NCI-H774 (cell line): ENCODE data around the gene KRTAP5-5.
"Not testable (repeated sequence)": the region's sequence is repeated elsewhere in the genome, so short reads cannot be mapped to it uniquely, and the experiment has no call there.

Experiments
- DNase-seq: peaks from one replicate; lab custom pipeline; 2025; lab: John Stamatoyannopoulos, UW

KRTAP5-5 gene

DNA sequence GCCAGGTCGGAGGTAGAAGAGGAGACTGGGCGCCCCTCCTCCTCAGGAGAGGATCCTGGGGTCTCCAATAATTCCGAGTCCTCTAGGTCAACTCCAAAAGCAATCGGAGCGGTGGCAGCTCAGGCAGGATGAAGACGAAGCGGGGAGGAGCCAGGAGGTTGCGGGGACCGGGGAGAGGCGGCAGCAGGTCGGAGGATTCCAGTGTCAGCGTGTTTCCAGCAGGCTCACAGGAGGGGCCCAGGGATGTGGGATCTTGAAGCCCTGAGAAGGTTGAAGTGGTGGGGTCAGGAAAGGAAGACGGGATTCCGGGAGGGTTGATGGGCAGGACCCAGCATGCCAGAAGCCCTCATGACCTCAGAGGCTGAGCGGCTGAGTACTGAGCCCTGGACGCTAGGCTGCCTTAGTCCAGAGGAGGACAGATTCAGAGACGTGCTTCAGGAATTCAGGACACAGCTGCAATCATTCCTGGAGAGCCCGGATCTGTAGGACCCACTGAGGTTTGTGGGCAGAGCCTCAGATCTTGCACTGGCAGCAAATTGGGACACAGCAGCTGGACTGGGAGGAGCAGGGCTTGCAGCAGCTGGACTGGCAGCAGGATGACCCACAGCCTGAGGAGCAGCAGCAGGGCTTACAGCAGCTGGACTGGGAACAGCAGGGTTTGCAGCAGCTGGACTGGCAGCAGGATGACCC, 22.3 kb upstream of the KRTAP5-5 start:
- DNase-seq, result not testable (repeated sequence)

DNA sequence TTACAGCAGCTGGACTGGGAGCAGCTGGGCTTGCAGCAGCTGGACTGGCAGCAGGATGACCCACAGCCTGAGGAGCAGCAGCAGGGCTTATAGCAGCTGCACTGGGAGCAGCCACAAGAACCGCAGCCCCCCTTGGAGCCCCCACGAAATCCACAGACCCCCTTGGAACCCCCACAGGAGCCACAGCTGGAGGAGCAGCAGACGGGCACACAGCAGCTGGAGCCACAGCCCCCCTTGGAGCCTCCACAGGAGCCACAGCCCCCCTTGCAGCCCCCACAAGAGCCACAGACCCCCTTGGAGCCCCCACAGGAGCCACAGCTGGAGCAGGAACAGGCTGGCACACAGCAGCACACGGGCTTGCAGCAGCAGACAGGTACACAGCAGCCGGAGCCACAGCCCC, 21.7 kb upstream of the KRTAP5-5 start:
- not testable (repeated sequence) for DNase-seq

DNA sequence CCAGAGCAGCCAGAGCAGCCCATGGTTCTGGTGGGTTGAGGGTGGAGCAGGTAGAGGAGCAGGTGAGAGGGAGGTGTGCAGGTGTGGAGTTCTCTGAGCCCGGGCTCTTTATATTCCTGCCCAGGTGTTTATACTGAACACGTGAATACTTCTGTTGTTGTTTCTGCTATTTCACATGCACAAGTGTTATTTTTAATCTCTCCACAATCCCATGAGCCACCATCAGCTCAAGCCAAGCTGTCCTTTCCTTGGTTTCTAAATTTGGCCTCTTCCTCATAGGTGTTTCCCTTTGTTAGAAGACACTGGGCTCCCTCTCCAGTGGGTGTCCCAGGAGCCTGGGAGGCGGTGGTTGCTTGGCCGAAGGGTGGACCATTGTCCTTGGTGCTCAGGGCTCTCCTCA, 21.2 kb upstream of the KRTAP5-5 start, which contains the start of gene KRTAP5-3:
Gene KRTAP5-3 (minus strand): TSS at position 101 of the 400 bp plus-strand sequence. CDS start 78 bp downstream, at position 23.
- no peak for DNase-seq

DNA sequence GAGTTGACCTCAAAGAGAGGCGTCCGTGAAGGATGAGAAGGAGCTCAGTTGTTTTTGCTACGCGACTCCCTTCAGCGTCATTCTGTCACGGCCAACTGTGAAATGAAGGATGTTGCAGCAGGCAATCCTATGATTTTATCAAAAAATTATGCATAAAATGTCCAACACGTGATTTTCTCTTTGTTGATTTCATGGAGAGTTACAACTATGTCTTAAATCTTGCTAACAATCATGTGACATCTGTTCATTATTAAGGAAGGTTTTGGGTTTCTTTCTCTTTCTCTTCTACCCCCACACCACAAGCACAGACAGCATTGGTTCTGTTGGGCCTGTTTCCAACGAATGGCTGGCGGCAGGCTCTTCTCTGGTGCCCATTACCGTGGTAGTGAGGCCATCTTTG, 11.3 kb upstream of the KRTAP5-5 start:
- DNase-seq, result no peak

DNA sequence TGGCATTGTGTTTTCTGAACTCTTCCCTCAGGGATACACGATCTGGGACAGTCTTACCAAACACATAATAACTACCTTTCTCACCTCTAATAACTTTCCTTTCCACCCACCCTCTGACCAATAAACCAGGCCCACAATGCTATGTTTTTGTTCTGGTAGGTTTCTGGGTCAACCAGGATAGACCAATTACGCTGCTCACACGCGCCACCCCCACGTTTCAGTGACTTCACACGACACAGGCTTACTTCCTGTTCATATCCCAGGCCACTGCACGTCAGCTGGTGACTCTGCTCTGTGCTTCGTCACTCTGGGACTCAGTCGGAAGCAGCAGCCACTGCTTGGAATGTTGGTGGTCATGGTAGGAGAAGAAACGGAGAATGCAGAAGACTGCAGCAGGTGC, 10.1 kb upstream of the KRTAP5-5 start:
- no peak for DNase-seq

DNA sequence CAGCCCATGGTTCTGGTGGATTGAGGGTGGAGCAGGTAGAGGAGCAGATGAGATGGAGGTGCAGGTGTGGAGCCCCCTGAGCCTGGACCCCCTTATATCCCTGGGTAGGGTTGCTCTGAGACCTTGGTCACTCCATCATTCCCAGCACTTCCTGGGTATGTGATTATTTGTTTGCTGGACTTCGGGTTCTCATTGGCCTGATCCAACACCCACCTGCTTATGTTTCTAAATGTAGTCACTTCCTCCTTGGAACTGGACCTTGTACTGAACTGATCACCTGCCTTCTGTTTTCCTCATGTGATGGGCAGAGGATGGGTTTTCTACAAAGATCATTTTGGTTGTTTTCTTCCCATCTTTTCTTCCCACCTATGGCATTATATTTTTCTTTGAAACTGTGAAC, 7.5 kb upstream of the KRTAP5-5 start, which contains the start of gene KRTAP5-4:
Gene KRTAP5-4 (minus strand): TSS at position 53 of the 400 bp plus-strand sequence. CDS start 45 bp downstream, at position 8.
- DNase-seq, result no peak

DNA sequence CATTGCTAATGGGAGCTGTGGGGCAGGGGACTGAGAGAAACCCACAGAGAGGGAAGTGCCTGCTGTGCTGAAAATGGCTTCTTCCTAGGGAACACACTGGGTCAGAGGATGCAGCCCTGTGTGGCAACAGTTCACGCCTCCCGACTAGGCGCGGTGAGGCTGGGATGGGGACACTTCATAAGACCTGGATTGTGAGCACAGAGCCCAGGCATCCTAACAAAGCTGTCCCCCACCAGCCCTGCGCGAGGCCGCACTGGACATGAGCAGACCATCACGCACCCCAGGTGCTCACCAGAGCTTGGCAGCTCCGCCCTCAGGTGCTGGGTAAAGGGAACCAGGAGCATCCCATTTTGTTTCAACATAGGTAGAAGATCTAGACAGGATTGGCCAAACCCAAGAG, 5.9 kb upstream of the KRTAP5-5 start:
- no peak for DNase-seq

DNA sequence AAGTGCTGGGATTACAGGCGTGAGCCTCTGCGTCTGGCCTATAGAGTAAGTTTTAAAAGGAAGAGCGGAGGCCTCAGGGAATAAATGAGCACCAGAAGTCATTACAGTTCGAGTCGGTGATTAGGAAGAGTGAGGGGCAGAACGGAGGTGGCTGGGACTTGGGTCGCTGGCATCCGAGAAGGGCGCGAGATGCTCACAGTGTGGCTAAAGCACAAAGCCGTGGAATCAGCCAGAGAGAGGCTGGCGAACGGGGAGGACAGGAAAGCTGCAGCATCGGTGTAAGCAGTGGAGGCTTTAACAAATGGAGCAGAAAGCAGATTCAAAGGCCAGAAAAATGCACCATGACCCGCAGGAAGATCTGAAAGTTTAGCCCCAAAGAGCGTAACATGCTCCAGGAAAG, 5.0 kb upstream of the KRTAP5-5 start:
- no peak for DNase-seq

DNA sequence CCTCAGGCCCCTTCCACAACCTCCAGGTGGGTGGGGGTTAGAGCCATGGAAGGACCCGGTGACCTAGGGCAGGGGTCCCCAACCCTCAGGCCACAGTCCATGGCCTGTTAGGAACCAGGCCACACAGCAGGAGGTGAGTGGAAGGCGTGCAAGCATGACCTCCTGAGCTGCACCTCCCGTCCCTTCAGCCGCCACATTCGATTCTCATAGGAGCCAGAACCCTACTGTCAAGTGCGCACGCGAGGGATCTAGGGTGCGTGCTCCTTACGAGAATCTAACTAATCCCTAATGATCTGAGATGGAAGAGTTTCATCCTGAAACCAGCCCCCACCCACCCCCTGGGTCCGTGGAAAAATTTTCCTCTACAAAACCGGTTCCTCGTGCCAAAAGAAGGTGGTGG, 4.0 kb upstream of the KRTAP5-5 start:
- no peak for DNase-seq

DNA sequence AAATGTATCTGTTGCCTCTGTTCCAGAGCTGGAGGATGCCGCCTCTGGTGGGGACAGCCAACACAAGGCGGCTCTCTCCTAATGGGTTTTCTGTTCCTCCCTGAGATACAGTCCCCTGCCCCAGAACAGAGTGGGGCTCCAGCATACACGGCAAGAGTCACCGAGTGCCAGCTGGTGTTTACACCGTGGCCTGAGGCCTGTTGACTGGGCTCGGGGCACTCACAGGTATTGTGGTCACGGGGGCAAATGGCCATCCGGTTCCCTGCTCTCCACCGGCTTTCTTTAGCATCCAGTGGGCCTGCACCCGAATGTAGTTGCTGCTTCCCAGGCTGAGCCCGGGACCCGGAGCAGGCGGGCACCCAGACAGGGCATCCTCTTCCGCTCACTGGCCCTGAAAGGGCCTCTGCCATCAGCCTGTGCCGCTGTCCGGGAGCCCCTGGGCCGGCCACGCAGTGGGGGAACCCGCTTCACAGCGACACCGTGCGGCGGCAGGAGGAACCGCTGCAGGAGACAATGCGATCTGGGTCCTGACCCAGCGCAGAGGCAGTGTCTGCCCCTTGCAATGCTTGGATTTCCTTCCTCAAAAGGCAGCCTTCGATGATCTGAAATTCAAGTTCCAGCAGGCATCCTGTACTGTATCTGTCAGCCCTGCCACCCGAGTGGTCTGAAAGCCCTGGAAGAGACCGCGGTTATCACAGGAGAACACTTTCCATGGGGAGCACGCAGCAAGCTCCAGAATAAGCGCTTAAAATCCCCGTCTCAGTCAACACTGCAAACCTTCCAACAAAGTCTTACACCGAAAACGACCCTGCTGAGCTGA, 859 bp upstream of the KRTAP5-5 start:
- DNase-seq, result peak; percentile 44

DNA sequence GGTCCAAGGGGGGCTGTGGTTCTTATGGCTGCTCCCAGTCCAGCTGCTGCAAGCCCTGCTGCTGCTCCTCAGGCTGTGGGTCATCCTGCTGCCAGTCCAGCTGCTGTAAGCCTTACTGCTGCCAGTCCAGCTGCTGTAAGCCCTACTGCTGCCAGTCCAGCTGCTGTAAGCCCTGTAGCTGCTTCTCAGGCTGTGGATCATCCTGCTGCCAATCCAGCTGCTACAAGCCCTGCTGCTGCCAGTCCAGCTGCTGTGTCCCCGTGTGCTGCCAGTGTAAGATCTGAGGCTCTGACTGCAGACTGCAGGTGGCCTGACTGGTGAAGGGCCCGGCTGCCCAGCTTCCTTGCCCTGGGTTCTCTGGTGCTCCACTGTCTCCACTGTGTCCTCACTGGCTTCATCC, 696 bp downstream of the KRTAP5-5 start:
- no peak for DNase-seq

DNA sequence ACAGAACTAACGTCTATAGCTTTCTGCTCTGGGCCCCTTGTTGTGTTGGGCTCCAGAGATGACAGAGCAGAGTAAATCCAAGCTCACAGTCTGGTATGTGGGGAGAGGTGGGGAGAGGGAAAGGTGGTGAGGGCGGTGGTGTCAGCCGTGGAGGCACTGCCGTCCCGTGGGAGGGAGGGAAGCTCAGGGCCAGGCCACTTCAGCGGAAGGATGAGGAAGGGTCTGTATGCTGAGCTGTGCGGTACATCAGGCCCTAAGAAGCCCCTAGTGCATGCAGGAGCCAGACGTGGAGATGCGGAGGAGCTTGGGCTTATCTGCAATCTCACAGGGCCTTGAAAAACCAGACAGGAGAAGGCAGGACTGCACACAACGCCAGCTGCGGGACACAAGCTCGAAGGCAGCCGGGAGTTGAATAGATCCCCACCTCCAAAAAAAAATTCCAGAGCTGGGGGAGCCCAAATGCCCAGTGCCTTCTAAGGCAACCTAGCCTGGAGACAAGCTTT, 1.5 kb downstream of the KRTAP5-5 start:
- no peak for DNase-seq

DNA sequence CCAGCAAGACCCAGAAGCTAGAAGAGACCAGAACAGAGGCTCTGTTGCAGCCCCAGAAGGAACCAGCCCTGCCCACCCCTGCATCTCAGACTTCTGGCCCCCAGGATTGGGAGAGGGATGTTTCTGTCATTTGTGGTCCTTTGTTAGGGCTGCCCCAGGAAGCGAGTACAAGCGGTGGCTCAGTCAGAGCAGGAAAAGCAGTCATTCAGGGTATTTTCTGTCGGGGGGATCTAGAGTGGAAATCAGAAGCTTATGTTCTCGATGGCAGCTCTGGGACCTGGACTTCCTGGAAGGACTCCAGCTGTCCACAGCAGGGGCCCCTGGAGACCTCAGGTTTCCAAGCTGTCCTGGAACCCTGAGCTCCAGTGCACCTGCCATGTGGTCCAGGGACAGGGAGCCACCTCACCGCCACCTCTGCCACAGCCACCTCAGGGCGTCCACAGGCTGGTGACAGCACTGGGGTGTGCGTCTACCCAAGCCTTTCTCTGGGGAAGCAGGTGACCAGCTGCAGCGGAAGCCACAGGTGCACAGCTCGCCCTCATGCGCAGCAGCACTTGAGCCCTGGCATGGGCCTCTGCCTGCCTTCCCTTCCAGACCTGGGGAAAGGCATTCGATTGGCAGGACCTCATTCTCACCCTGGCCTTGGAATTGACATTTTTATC, 2.6 kb downstream of the KRTAP5-5 start:
- DNase-seq, result peak; percentile 21

DNA sequence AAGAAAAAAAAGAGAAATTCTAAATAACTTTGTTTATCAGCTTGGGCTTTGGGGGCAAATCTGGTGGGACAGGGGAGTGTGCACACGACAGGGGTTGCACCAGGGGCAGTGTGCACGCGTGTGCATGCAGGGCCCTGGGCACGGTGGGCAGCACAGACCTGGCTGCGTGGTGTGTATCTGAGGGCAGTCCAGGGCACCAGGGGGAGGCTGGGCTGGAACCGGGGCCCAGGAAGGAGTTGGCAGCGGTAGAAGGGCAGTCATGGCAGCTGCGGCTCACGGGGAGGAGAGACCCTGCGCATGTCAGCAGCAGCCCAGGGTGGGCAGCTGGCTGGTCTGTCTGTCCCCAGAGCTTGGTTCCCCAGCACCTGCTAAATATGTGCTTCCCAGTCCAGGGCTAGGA, 4.3 kb downstream of the KRTAP5-5 start:
- no peak for DNase-seq

DNA sequence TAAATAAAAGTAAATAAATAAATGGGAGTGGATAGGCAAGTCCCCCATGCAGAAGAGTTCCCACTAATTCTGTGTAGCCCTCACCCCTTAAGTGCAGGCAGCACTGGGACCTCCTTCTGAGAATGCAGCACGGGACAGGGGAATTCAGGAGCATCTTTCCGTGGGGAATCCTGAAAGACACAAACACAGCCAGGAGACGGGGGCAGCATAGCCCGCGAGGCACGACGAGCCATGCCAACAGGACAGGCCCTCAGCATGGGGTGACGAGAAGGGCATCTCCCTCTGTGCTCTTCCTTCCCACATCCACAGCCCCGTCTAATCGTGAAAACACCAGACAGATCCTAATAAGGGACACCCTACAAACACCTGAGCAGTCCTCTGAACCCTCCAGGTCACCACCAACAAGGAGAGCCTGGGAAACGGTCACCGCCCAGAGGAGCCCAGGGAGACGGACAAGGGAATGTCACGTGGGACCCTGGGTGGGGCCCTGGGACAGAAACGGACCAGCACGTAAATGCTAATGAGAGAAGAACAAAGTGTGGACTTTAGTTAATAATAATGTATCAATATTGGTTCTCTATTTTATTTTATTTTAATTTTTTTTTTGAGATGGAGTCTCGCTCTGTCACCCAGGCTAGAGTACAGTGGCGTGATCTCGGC, 6.8 kb downstream of the KRTAP5-5 start:
- no peak for DNase-seq

DNA sequence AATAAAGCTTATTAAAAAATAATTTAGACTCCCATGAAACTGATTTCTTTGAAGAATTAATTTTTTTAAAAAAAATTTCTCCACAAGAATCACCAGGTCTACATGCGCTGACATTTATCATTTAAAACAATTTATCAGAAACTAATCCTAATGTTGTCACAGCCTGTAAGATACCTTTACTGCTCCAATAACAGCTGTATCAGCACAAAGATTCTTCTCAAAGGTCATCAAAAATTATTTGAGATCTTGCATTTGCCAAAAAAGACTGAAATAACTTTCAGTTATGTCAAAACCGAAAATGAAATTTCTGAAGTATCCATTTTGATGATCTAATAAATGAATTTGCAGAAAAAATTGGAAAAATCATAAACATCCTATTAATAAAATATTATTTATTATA, 8.1 kb downstream of the KRTAP5-5 start:
- DNase-seq, result no peak

DNA sequence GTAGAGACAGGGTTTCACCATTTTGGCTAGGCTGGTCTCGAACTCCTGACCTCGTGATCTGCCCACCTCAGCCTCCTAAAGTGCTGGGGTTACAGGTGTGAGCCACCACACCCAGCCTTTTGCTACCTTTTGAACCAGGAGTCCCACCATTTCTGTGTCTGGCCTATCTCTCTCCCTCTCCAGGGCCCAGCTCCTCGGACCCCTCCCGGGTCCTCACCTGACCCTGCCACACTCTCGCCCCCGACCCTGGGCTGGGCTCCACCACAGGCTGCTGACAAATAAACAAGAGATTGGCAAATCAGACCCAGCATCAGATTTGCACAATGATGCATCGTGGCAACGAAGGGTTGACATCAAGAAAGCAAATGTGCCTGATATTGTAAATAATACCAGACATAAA, 8.8 kb downstream of the KRTAP5-5 start:
- DNase-seq, result no peak

DNA sequence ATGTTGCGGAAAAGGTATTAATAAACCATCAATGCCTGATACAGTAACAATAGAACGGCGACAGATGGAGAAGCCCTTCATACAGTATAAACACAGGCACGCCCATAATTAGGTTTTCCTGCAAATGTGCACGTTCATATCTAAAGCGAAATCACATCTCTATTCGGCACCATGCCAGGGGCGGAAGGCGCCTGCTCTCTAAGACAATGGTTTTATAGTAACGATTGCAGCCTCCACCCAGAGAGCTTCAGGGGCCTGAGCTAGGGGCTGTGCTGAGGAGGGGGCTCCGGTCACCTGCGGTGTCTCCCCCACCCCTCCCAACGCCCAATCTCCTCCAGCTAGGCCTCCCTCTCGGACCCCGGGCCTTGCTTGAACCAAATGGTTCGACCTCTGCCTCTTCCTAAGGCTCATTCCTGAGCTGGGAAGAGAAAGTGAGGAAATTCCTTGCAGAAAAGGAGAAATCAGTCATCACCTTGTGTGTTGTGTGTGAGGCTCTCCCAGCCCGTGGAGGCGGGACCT, 9.6 kb downstream of the KRTAP5-5 start:
- DNase-seq, result peak; percentile 86

DNA sequence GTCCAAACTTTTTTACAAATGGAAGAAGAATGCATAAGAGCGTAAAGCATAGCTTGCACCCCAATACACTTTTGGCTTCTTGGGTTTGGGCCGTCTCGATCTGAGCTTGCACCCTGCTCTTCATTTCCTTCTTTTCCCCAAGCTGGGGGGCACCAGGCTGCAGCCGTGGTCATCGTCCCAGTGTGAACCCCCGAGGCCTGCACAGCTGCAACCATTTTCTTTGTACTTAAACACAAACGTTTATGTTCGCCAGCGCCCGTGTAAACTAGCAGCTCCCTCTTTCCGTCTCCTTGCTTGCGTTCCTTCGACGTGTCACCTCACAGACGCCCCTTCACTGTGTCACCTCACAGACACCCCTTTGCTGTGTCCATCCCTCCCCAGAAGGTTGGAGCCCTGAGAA, 10.1 kb downstream of the KRTAP5-5 start:
- DNase-seq, result no peak

DNA sequence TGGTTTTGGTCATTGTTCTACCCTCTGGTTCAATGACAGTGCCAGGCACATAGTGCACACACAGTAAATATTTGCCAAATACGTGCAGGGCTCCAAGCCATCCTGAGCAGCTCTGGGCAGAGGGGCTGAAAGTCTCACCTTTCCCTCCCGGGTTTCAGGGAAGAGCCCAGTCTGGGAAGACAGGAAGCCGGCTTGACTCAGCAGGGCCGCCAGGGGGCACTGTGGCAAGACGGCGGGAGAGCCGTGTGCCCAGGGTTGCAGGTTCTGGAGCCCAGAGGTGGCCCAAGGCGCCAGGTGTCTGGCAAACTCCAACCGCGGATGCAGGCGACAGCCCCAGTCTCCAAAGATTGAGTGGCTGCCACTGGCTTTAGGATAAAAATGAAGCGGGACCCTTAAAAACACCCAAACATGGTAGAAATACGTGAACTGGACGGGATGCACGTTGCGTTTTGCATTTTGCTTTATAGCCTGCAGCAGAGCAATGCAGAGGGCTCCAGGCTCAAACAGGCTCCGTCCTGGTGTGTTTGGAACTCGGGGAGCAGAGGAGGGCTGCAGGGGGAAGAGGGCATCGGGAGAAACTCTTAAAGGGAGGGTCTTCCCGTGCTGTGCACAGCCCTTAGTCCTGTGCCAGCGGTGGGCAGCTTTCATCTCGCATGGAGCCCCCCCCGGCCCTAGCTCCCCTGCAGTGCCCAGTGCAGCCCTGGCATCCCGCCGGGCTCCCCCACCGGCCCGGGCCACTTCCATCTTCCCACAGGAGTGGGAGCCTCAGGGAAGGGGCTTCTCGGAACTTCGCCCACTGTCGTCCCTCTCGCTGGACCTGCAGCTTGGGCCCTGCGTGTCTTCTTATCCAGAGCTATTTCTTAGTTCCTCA, 10.7 kb downstream of the KRTAP5-5 start:
- peak; percentile 82 for DNase-seq

DNA sequence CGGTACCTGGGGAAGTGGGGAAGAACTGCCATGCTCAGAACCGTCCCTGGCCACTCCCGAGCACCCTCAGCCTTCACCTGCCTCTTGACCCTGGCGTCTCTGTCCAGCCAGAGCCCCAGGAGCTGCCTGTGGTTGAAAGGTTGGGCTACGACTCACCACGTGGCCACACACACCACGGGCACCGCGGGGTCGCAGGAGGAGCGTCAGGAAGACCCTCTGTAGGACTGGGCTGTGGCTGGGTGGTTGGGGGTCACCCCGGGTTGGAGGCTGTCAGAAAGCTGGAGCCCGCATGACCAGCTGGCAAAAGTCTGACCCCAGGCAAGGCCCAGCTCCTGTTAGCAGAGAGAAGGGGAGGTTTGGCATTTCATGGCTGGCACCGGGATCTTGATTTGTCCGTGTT, 11.5 kb downstream of the KRTAP5-5 start:
- DNase-seq, result no peak
